GM15510 (cell line): ENCODE measurements around the gene HOXA4.

Source experiments
- POLR2A ChIP-seq: IDR thresholded peaks from 3 replicates; pipeline ENCODE4 v1.6.1; 2011; ENCODE audit warnings: borderline replicate concordance; ENCODE audit not compliant: insufficient read length; ENCODE audit errors: extremely low read depth

The HOXA4 gene

DNA sequence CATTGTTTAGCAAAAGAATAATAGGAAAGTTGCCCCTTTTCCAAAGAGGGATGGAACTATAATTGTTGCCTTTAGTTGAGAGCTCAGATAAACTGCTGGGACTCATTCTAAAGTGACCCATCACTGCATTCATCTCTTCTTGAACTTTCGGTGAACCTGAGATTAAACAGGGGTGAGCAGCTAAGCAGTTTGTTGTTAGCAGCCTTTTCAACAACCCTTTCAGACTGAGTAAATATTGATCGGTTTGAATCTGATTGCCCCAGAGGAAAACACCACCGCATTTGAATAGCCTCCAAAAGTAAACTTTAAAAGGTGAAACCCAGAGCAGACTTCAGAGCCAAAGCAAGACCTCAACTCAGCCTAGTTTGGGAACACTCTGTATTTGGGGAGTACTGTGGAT, 39.5 kb downstream of the HOXA4 start:
- no peak for TF ChIP-seq POLR2A

DNA sequence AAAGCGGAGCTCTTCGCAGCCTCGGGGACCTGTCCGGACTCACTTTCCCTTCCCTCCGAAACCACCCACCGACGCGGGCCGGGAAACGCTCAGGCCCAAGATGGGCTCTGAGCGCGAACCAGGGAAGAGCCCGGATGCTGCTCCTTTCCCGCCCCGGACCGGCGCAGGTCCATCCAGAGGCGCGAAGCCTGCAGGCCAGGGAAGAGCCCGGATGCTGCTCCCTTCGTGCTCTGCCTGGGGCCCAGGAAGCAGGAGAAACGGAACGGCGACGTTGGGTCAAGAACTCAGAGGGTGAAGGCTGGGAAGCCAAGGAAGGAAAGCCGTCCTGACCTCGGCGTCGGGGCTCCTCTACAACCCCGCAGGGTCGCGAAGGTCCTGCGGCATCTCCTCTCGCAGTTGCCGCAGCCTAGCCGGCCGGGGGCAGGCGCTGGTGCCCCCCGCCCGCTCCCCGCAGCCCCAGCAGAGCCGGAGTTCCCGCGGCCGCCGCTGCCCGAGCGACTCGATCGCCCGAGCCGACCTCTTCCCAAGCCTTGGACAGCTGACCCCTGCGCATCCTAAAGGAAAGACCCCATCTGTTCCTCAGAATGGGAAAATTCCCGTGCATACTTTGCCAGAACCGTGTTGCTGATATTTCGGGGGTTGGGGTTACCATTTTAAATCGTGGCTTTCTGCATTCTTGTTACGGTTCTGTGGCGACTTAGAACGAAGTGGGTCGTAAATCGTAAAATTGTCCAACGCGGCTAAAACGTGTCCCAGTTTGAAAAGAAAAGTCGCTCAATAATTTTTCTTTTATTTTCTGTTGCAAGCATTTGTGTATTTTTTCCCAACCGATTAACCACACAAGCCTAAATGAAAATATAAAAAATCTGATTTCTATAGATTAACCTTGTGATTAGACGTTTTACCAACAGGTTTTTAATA, 42.3 kb downstream of the HOXA4 start:
- TF ChIP-seq POLR2A: no peak

DNA sequence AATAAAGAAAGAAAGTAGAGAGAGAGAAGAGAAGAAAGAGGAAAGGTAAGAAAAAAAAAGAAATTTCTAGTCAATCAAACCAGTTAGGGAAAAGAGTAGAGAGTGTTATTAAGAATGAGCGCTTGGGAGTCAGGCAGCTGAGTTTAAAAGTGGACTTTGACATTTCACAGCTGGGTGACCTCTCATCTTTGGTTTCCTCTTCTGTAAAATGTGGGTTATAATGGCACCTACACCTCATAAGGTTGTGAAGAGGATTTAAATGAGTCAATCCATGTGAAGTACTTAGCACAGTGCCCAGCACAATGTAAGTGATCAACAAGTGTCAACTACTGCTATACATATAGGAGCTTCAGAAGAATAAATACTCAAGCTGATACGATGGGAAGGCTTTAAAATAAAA, 46.9 kb downstream of the HOXA4 start:
- TF ChIP-seq POLR2A: no peak

DNA sequence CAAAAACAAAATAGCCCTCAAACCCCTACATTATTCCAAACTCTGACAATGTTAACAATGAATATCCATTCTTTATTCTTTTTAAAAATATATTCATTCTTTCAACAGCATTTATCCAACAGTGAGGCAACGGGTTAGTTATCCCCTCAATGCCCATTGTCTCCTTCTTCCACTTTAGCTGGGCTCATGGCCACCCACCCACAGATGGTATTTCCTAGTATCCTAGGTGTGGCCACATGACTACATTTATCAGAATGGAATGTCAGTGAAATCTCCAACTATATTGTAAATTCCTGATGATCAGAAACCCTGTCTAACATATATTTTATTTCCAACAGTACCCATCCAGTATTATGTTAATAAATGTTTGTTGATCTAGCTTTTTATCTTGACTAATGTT, 48.4 kb downstream of the HOXA4 start:
- TF ChIP-seq POLR2A: no peak

DNA sequence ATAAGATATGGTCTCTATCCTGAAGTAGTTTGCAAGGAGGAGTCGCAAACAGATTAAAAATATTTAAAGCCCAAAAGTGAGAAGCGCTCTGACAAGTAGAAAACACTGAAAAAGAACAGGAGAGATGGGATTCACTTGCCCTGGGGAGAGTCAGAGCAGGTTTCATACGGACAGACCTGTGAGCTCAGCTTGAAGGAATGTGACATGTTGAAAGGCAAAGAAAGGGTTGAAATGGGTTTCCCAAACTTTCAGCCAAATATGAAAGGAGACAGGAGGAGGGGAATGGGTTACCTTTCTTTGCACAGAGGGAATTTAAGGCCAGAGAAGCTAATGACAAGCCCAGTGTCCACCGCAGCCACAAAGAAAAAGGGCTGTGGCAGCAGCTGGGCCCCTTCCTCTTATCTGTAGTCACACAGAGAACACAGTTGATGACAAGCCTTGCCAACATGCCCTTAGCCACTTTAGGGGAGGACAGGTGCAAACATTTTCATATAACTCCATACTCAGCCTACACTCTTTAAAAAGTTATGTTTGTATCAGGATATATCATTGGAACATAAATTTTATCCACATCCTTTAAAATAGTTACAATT, 49.6 kb downstream of the HOXA4 start:
- TF ChIP-seq POLR2A: no peak

DNA sequence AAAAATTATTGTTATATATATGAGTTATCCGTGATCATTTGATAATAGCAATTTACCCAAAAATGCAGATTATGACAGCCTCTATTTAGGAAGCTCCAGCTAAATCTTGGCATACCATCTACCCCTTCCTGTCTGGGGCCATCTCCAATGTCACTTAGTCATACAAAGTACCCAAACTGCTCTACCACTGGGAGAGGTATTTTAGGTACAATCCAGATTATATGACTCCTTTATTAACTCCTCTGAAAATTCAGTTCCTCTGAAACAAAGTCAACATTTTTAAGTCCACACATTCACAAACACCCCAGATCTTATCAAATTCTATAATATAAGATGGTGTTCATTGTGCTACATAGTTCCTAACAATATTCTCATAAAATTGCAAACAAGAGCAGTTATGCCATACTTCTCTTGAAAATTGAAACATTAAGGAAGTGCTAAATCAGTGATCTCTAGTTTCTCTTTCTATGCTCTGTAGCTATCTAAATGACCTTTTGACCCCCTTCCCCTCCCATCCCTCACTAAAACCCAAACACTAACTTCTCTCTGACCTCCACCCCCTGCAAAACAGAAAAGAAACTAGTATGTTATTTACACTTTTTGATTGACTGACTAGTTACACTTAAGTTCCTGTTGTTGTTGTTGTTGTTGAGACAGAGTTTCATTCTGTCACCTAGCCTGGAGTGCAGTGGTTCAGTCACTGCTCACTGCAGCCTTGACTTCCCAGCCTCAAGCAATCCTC, 51.2 kb downstream of the HOXA4 start:
- no peak for TF ChIP-seq POLR2A

DNA sequence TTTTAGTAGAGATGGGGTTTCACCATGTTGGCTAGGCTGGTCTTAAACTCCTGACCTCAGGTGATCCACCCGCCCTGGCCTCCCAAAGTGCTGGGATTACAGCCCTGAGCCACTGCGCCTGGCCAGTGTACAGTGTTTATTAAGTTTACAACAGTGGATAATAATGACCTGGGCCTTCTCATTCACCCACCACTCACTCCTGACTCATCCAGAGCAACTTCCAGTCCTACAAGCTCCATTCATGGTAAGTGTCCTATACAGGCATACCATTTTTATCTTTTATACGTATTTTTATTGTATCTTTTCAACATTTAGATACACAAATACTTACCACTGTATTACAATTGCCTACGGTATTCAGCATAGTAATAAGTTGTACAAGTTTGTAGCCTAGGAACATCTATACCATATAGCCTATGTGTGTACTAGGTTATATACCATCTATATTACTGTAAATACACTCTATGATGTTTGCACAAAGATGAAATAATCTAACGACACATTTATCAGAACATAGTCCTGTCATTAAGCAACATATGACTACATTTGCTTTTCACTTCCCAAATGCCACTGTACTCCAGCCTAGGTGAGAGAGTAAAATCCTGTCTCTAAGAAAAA, 51.8 kb downstream of the HOXA4 start:
- TF ChIP-seq POLR2A: no peak
